ENCODE results near the gene DLL1.
"Not testable (repeated sequence)": the region's sequence is repeated elsewhere in the genome, so short reads cannot be mapped to it uniquely, and the experiment has no call there.

DLL1 gene

DNA sequence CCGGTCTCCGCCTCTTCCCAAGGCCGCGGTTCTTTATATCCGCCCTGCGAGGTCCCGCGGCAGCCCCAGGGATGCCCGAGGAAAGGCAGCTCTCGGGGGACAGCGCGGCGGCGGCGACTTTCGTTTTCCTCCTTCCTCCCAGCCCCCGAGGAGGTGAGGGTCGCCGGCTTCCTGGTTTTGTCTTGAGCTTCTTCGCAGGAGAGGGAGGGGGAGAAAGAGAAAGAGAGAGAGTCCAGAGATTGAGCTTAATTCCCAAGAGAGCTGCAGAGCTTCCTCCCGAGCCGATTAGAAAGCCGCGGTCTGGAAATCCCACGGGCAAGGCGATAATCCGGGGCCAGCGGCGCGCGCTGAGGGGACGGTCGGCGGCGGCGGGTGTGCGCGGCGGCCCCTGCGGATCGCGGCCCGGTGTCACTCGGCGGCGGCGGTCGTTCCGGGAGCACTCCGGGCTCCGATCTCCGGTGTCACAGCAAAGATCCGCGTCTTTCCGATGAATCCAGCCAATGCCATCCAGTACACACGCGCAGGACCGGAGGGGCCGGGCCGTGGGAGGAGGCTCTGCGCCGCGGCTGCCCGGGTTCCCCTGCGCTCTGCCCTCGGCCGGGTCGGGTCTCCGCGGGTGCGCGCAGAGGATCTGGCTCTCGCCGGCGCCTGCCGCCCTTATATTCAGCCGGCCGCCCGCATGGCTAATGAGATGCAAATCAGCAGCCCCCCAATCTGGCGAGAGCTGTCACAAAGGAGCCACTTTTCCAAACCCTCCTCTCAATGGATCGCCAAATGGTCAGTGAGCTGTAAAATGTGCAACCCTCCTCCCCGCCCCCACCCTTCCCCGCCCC, at the start of gene DLL1:
Gene DLL1, minus strand, starts transcription at position 783 of the 833 bp plus-strand sequence. CDS start 939 bp downstream, outside the sequence.
- Histone ChIP-seq H3K27ac (ENCODE audit: low read length) (no peak within 1 kb of the TSS), H3K4me2 (ENCODE audit: low read depth, low read length) (peak within 1 kb of the TSS; percentile 27; the same call in 1 of the 2 replicates), H3K27me3 (replicated peaks; ENCODE audit: insufficient read depth, low read length) (peaks cover 61% of the 10 kb centered on the region), H2AFZ (ENCODE audit: low read length) (no peak within 1 kb of the TSS), H3K4me1 (ENCODE audit: low read length) (no peaks in the 10 kb centered on the region), H3K9ac (ENCODE audit: low read length) (no peak within 1 kb of the TSS), H3K79me2 (ENCODE audit: low read length) (no peaks in the 10 kb centered on the region), H4K20me1 (ENCODE audit: insufficient read depth, low read length) (no peaks in the 10 kb centered on the region), H3K36me3 (replicated peaks; ENCODE audit: insufficient read depth, low read length) (no peaks in the 10 kb centered on the region), H3K9me2 (replicated peaks; ENCODE audit: insufficient read depth, low read length) (no peaks in the 10 kb centered on the region), H3F3A (ENCODE audit: insufficient read depth, low read length) (no peaks in the 10 kb centered on the region), H3K4me3 (ENCODE audit: low read length) (peak within 1 kb of the TSS; percentile 34; the same call in 1 of the 2 replicates), H3K9me3 (replicated peaks; ENCODE audit: insufficient read depth, low read length) (no peaks in the 10 kb centered on the region)
- no peak for DNase-seq
- TF ChIP-seq EZH2phosphoT487 (IDR thresholded peaks at IDR 0.05; ENCODE audit: low read length) (no peak), CTCF (IDR thresholded peaks at IDR 0.05; ENCODE audit: low read length) (no peak), EZH2 (optimal IDR thresholded peaks at IDR 0.05; ENCODE audit: low read depth, low read length) (no peak)

DNA sequence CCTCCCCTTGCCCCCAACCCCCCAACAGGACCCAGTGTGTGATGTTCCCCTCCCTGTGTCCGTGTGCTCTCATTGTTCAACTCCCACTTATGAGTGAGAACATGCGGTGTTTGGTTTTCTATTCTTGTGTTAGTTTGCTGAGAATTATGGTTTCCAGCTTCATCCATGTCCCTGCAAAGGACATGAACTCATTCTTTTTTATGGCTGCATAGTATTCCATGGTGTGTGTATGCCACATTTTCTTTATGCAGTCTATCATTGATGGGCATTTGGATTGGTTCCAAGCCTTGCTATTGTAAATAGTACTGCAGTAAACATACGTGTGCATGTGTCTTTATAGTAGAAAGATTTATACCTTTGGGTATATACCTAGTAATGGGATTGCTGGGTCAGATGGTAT, 44.3 kb upstream of the DLL1 start:
- H3K36me3 ChIP-seq (replicated peaks; ENCODE audit: insufficient read depth, low read length); H3K4me1 ChIP-seq (ENCODE audit: low read length); H4K20me1 ChIP-seq (ENCODE audit: insufficient read depth, low read length); DNase-seq; H3K27ac ChIP-seq (ENCODE audit: low read length); H3K79me2 ChIP-seq (ENCODE audit: low read length); H3K9ac ChIP-seq (ENCODE audit: low read length); H3K27me3 ChIP-seq (replicated peaks; ENCODE audit: insufficient read depth, low read length); H3K9me2 ChIP-seq (replicated peaks; ENCODE audit: insufficient read depth, low read length); H3K4me3 ChIP-seq (ENCODE audit: low read length); H2AFZ ChIP-seq (ENCODE audit: low read length); H3F3A ChIP-seq (ENCODE audit: insufficient read depth, low read length); H3K9me3 ChIP-seq (replicated peaks; ENCODE audit: insufficient read depth, low read length); H3K4me2 ChIP-seq (ENCODE audit: low read depth, low read length): not testable (repeated sequence)

DNA sequence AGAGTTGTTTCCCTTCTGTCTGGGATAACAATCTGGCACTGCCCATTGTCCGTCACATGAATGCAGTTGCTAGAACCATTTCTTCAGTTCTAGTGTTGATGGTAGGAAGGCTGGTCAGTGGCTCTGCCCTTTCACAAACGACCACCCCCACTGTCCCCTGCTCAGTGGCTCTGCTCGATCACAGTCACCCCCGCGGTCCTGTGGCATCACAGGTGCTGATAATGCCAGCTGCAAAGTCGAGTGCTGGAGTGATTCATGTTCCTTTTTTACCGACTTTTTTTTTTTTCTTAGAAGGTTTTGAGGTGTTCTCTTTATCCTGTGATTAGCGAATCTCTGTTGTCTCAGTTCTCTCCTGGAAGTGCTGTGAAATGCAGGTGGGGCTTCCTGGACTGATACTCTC, 38.4 kb upstream of the DLL1 start:
- Histone ChIP-seq H4K20me1 (ENCODE audit: insufficient read depth, low read length) (no peaks in the 10 kb centered on the region), H3K27ac (ENCODE audit: low read length) (no peak overlapping the region), H3K9ac (ENCODE audit: low read length) (no peak overlapping the region), H3K4me3 (ENCODE audit: low read length) (no peak overlapping the region), H3F3A (ENCODE audit: insufficient read depth, low read length) (no peaks in the 10 kb centered on the region), H3K27me3 (replicated peaks; ENCODE audit: insufficient read depth, low read length) (no peaks in the 10 kb centered on the region), H3K36me3 (replicated peaks; ENCODE audit: insufficient read depth, low read length) (no peaks in the 10 kb centered on the region), H3K4me2 (ENCODE audit: low read depth, low read length) (no peak overlapping the region), H3K9me3 (replicated peaks; ENCODE audit: insufficient read depth, low read length) (no peaks in the 10 kb centered on the region), H3K9me2 (replicated peaks; ENCODE audit: insufficient read depth, low read length) (no peaks in the 10 kb centered on the region), H3K4me1 (ENCODE audit: low read length) (no peaks in the 10 kb centered on the region), H3K79me2 (ENCODE audit: low read length) (no peaks in the 10 kb centered on the region), H2AFZ (ENCODE audit: low read length) (no peak overlapping the region)
- no peak for DNase-seq
- no peak for TF ChIP-seq CTCF (IDR thresholded peaks at IDR 0.05; ENCODE audit: low read length)
- no peak for TF ChIP-seq EZH2 (optimal IDR thresholded peaks at IDR 0.05; ENCODE audit: low read depth, low read length)
- TF ChIP-seq EZH2phosphoT487 (IDR thresholded peaks at IDR 0.05; ENCODE audit: low read length): no peak

DNA sequence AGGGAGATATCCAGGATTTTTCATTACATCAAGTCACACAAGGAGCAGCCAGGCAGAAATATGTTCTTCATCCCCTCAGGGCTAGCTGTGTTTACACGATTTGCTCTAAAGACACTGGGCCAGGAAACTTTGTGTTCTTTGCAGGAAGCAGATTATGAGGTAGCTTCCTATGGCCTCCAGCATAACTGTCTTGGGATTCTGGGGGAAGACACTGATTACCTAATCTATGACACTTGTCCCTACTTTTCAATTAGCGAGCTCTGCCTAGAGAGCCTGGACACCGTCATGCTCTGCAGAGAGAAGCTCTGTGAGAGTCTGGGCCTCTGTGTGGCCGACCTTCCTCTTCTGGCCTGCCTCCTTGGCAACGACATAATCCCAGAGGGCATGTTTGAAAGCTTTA, 26.8 kb upstream of the DLL1 start:
- H3K4me3 ChIP-seq (ENCODE audit: low read length): no peak overlapping the region
- no peak overlapping the region for H3K27ac ChIP-seq (ENCODE audit: low read length)
- H3K36me3 ChIP-seq (replicated peaks; ENCODE audit: insufficient read depth, low read length): no peaks in the 10 kb centered on the region
- H3K9me2 ChIP-seq (replicated peaks; ENCODE audit: insufficient read depth, low read length): no peaks in the 10 kb centered on the region
- H3K4me1 ChIP-seq (ENCODE audit: low read length): no peaks in the 10 kb centered on the region
- no peak for TF ChIP-seq CTCF (IDR thresholded peaks at IDR 0.05; ENCODE audit: low read length)
- TF ChIP-seq EZH2 (optimal IDR thresholded peaks at IDR 0.05; ENCODE audit: low read depth, low read length): no peak
- no peak for TF ChIP-seq EZH2phosphoT487 (IDR thresholded peaks at IDR 0.05; ENCODE audit: low read length)
- no peak for DNase-seq
- H3K27me3 ChIP-seq (replicated peaks; ENCODE audit: insufficient read depth, low read length): no peaks in the 10 kb centered on the region
- peaks cover 8% of the 10 kb centered on the region; the same call in 1 of the 2 replicates for H3K79me2 ChIP-seq (ENCODE audit: low read length)
- no peaks in the 10 kb centered on the region for H3F3A ChIP-seq (ENCODE audit: insufficient read depth, low read length)
- no peak overlapping the region for H3K9ac ChIP-seq (ENCODE audit: low read length)
- no peaks in the 10 kb centered on the region for H4K20me1 ChIP-seq (ENCODE audit: insufficient read depth, low read length)
- H2AFZ ChIP-seq (ENCODE audit: low read length): no peak overlapping the region
- H3K4me2 ChIP-seq (ENCODE audit: low read depth, low read length): no peak overlapping the region
- H3K9me3 ChIP-seq (replicated peaks; ENCODE audit: insufficient read depth, low read length): no peaks in the 10 kb centered on the region

Measured in MM.1S (cell line).